ENCODE results near the gene KLHL1.

The KLHL1 gene

DNA sequence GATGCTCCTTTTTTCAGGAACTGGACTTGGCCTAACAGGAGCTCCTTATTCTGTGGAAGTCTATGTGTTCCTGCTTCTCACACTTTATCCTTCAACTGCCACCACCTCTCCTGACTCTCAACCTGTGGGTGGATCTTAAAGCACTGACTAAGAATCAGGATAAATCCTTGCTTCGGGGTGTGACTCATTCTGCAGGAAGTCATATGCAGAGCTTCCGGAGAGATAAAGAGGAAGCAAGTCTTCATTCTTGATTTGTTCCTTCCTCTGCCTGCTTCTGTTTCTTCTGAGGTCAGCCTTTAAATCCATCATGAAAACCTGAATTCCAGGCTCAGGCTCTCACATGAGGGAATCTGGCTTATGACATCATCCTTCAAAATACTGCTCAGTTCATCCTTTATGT lies 137.7 kb downstream of the KLHL1 start:
- TF ChIP-seq CTCF (IDR thresholded peaks at IDR 0.05; ENCODE audit: insufficient read depth, low read depth, low read length, missing control alignments) = no peak
- H3K4me3 ChIP-seq (ENCODE audit: low read length) = no peak overlapping the region
- peak; percentile 60 for DNase-seq (ENCODE audit: low read depth)

GRCh38 chr13:69959046-69959445 lies 149.2 kb downstream of the KLHL1 start:
- DNase-seq (ENCODE audit: low read depth) = no peak
- TF ChIP-seq CTCF (IDR thresholded peaks at IDR 0.05; ENCODE audit: insufficient read depth, low read depth, low read length, missing control alignments) = no peak
- no peak overlapping the region for H3K4me3 ChIP-seq (ENCODE audit: low read length)

- no peak overlapping the region for H3K4me3 ChIP-seq (ENCODE audit: low read length)
- TF ChIP-seq CTCF (IDR thresholded peaks at IDR 0.05; ENCODE audit: insufficient read depth, low read depth, low read length, missing control alignments) = no peak
- DNase-seq (ENCODE audit: low read depth) = no peak
Observed at GRCh38 chr13:69956839-69957238, 151.4 kb downstream of the KLHL1 start.

- TF ChIP-seq CTCF (IDR thresholded peaks at IDR 0.05; ENCODE audit: insufficient read depth, low read depth, low read length, missing control alignments) = no peak
- H3K4me3 ChIP-seq (ENCODE audit: low read length) = no peak overlapping the region
- no peak for DNase-seq (ENCODE audit: low read depth)
Observed at GRCh38 chr13:69956349-69956748, 151.9 kb downstream of the KLHL1 start.

DNA sequence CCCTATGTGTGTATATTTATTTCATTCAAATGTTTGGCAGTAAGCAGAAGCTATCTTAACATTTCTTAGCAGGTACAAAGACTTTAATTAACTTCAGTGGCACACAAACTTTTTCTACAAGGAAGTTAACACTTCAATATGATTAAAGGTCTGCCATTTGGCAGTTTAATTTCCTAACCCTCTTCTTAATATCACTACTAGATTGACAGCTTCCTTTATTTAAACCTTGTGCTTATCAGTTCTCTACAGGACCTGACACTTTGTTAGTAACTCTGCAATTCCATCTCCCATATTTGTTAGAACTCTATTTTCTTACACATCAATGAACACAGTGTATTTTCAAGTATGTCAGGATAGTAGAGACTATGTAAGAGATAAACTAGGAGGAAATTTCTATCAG lies 153.0 kb downstream of the KLHL1 start:
- no peak for DNase-seq (ENCODE audit: low read depth)
- H3K4me3 ChIP-seq (ENCODE audit: low read length) = no peak overlapping the region
- no peak for TF ChIP-seq CTCF (IDR thresholded peaks at IDR 0.05; ENCODE audit: insufficient read depth, low read depth, low read length, missing control alignments)

DNA sequence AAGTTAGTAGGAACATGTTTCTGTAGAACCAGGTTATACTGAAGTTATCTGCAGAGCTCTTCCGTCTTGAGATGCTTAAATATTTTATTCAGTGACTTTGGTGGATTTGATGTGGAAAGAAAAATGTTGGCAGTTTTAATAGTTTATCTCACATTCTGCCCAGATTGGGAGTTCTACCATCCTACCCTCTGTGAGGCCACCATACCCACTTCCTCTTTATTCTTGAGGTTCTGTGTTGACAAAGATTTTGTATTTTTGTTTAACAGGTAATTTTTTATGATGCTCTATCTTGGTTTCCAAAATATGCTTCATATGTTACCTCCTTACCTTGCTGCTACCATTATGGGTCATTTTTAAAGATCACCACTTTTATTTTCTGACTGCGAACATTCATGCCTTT lies 156.8 kb downstream of the KLHL1 start:
- no peak for DNase-seq (ENCODE audit: low read depth)
- no peak for TF ChIP-seq CTCF (IDR thresholded peaks at IDR 0.05; ENCODE audit: insufficient read depth, low read depth, low read length, missing control alignments)
- no peak overlapping the region for H3K4me3 ChIP-seq (ENCODE audit: low read length)

- no peak overlapping the region for H3K4me3 ChIP-seq (ENCODE audit: low read length)
- TF ChIP-seq CTCF (IDR thresholded peaks at IDR 0.05; ENCODE audit: insufficient read depth, low read depth, low read length, missing control alignments) = no peak
- no peak for DNase-seq (ENCODE audit: low read depth)
Observed at GRCh38 chr13:69950160-69950559, 158.1 kb downstream of the KLHL1 start.

Measured in epithelial cell of esophagus (primary cell).